GM21737 (cell line): ENCODE data around the gene IDS.
"Not testable (repeated sequence)": the region's sequence is repeated elsewhere in the genome, so short reads cannot be mapped to it uniquely, and the experiment has no call there.

Experiments
- ATAC-seq: cut with Tn5 transposase; IDR thresholded peaks from one replicate; pipeline ENCODE4 v1.9.1; 2021; ENCODE audit warnings: mild to moderate bottlenecking, moderate library complexity; ENCODE audit not compliant: unreplicated experiment

IDS gene, protein sequence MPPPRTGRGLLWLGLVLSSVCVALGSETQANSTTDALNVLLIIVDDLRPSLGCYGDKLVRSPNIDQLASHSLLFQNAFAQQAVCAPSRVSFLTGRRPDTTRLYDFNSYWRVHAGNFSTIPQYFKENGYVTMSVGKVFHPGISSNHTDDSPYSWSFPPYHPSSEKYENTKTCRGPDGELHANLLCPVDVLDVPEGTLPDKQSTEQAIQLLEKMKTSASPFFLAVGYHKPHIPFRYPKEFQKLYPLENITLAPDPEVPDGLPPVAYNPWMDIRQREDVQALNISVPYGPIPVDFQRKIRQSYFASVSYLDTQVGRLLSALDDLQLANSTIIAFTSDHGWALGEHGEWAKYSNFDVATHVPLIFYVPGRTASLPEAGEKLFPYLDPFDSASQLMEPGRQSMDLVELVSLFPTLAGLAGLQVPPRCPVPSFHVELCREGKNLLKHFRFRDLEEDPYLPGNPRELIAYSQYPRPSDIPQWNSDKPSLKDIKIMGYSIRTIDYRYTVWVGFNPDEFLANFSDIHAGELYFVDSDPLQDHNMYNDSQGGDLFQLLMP

DNA sequence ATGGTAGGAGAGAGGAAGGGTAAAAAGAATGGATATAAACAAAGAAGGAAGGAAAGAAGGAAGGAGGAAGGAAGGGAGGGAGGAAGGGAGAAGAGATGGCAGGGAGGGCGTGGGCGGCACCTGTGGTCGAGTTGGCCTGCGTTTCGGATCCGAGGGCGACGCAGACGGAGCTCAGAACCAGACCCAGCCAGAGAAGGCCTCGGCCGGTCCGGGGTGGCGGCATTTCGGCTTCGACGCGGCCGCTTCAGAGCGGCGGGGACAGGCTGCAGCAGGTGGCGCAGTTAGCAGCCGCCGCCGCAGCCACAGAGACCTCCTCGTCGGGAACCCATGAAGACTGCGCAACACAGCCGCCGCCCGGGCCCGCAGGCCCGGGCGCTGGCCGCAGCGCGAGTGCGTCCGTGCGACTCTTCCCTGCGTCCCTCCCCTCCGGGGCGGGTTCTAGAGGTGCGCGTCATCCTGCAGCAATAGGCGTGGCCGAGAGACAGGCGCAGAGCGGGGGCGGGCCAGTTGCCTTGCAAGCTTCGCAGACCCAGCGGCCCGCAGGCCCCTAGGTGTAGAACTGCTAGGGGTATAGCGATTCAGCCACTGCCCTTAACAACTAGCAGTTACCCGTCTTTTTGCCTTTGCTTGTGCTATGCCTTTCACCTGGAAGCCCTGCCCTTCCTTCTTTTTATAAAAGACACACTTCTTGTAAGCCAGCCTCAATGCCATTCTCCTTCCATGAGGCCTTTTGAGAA lies at the start of gene IDS:
Gene IDS, minus strand, starts transcription at position 392 of the 737 bp plus-strand sequence. Its CDS starts 169 bp downstream, at position 223.
- peak; percentile 87 for ATAC-seq

GRCh38 chrX:149551939-149552248 lies 46.8 kb upstream of the IDS start:
- ATAC-seq: peak; percentile 11

DNA sequence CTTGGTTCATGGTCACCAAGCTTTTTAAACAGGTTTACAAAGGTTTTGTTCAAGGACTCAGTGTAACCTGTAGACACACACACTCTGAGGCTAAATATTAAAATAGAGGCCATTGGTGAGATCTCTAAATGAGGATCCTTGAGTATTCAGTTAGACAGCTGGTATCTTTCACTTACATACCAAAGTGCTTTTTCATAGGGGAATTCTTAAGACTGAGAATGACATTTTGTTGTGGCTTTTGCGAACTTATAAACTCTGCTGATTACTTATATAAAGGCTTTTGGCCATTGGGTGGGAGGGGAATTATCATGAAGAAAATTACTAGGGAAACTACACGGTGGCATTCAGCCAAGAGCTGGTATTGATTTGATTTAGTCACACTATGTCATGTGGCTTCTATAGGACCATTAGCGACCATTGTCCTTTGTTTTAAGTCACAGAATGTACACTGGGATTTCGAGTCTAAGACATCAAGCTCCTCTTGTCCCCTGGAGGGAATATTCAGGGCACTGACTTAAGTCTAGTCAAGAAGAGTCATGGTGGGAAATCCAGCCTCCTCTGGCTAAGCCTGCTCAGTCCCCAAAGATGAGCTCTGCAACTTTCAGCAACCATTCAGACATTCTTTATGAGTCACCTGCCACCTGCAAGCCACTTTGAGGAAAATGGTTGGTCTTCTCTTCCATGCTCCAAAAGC lies 46.3 kb upstream of the IDS start:
- ATAC-seq: peak; percentile 44

DNA sequence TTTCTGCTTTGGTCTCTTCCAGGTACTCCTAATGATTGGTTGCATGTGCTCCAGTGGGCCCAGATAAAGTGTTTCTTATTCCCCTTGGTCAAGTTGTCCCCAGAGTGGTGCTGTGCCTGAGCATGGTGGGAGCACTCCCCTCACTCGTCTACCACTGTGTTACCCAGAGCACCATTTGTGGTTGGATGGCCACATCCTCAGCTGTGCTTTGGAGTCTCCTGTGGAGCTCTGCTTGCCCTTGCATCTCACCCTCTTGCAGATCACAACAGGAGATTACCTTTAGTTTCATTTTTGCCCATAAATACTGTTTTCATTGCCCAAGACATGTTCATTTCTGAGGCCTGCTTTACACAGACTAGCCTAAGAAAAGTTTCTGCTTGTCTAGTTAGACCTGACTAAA lies 45.3 kb upstream of the IDS start:
- not testable (repeated sequence) for ATAC-seq

DNA sequence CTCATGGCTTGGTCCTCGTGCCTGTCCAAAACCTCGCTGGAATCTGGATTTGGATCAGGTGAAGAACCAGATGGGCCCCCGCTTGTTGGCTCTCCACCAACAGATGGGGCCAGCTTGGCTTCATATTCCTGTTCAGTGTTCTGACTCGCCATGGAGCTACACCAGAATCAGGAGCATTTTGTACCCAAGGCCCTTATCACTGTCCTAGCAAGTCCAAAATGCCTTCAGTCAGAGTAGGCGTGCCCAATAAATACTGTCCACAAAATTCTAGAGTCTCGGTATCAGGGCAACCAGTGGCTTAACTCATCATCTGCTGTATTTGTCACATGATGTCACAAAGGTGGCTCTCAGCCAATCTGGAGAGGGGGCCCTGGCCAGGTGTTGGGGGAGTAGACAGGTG lies 44.6 kb upstream of the IDS start, which contains the start of gene HSFX3:
Gene HSFX3, minus strand, starts transcription at position 224 of the 400 bp plus-strand sequence. Its CDS starts 72 bp downstream, at position 152.
- ATAC-seq: not testable (repeated sequence)

- ATAC-seq: not testable (repeated sequence)
Observed at GRCh38 chrX:149547782-149548181, 42.7 kb upstream of the IDS start.

GRCh38 chrX:149546962-149547361 lies 41.9 kb upstream of the IDS start:
- ATAC-seq: not testable (repeated sequence)

DNA sequence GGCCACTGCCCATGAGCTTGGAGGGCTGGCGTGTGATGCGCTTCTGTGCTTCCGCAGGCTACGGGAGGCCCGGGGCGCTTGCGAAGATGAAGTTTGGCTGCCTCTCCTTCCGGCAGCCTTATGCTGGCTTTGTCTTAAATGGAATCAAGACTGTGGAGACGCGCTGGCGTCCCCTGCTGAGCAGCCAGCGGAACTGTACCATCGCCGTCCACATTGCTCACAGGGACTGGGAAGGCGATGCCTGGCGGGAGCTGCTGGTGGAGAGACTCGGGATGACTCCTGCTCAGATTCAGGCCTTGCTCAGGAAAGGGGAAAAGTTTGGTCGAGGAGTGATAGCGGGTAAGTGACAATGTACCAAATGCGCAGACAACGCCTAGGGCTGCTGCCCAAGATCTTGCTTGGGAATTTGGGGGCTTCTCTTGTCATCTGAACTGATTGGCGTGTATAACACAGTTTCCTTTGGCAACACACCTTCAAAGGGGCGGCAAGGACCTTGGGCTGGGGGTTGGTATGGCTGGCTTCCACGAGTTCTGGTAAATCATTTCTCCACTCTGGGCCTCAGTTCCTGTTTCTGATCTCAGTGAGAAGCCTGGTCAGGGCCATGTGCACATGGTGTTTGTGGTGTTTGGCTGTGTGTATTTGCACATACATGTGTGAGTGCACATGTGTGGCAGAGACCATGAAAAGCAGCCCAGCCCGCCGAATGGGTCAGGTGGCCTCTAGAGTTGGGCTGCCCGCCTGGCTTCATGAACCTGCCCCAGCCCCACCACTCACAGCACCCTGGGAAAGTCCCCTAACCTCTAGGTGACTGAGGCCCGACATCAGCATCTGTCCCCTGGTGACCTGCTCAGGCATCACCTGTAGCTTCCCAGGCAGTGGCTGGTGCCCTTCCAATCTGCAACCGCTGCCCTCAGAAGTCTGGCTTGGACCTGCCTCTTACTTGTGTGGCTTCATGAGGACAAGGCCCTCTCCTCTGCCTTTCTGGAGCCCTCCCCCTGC lies 40.7 kb upstream of the IDS start:
- ATAC-seq: peak; percentile 40

- ATAC-seq: no peak
Observed at GRCh38 chrX:149541521-149542047, 36.5 kb upstream of the IDS start.

DNA sequence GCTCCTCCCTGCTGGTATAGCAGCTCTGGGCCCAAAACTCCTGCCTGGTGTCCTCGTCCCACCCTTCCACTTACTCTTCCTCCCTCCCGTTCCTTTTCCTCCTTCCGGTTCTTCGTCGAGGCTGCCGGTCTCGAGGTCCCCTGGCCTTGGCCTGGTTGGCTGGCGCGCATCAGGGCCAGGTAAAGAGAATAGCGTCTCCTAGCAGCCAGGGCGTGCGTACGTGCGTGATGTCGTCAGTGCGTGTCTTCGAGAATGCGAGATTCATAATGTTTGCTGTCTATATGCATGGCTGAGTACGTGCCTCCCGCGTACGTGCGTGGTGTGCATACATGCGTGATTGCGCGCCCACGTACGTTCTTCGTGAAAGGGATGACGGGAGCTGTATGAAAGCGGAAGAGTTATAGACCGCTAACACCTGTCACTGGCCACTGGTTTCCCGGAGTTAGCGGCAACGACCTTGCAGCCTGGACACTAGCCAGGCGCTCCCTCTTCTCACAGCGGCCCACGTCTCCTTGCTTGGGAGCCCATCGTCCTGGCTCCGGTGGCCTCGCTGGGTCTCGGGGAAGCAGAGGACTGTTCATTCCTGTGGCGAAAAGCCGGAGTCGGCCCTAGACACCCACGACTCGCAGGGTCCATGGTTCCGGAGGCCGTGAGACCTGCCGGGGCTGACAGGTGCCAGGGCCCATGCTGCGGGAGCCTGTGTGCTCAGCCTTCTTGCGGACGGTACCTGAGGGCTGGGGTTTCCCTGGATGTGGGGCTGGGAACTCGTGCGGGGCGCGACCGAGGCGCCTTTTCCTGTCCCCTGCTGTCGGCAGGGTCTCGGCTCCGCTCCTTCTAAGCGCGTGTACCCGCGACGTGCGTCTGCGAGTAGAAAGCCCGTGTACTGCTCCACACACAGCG lies 35.8 kb upstream of the IDS start, which contains the start of gene EOLA1:
Gene EOLA1, plus strand, starts transcription at position 392 of the 900 bp plus-strand sequence. CDS start 4,619 bp downstream, outside the sequence.
- peak; percentile 75 for ATAC-seq

GRCh38 chrX:149540131-149540620 lies 35.1 kb upstream of the IDS start:
- ATAC-seq: peak; percentile 29

DNA sequence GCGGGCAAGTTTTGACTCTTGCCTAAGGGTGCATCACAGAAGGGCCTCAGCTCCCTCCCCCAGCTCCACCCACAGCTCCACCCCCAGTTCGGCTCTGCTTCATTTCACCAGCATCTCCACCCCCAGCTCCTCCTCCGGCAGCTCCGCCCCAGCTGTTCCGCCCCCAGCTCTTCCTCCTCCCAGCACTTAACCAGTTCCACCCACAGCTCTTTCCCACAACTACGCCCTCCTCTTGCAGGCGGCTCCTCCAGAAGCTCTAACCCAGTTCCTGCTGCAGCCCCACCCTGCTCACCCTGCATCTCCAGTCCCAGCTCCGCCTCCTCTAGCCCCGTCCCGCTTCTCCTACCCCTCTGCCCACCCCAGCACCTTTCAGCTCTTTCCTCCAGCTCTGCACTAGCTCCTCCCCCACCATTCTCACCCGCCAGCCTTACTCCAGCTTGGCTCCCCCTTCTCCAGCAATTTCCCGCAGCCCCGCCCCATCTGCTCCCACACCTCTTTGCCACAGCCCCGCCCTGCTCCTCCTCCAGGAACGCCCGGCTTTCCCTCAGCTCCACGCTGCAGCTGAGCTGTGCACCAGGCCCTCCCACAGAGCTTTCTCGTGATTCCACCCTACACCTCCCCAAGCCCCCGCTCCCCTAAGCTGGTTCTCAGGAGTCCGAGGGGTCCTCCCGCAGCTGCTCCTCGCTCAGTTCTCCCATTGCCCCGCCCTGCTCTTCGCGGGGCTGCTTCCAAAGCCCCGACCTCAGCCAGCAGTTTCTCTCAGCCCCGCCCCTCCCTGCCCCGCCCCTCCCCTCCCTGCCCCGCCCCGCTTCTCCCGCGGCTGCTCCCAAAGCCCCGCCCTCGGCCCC lies 34.4 kb upstream of the IDS start:
- peak; percentile 46 for ATAC-seq

GRCh38 chrX:149537474-149537873 lies 32.4 kb upstream of the IDS start:
- not testable (repeated sequence) for ATAC-seq

GRCh38 chrX:149534926-149535602 lies 30.0 kb upstream of the IDS start:
- ATAC-seq: not testable (repeated sequence)

GRCh38 chrX:149533999-149534398 lies 28.9 kb upstream of the IDS start:
- not testable (repeated sequence) for ATAC-seq

DNA sequence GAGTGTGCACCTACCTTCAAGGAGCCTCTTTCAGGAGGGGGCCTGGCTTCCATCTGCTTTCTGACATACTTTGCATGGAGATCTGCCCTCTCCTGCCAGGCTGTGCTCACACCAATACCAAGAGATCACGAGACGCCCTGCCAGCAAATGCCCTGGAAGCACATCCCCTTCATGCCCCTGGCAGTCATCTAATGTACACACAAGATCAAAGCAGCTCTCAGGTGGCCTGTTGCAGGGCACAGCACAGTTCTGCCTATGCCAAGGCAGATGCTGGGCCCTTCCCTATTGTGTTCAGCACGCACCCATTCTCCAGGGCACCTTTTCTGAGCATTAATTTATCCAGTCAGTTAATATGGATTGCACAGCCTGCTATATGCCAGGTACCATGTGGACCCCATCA lies 27.8 kb upstream of the IDS start:
- not testable (repeated sequence) for ATAC-seq

GRCh38 chrX:149531599-149531998 lies 26.5 kb upstream of the IDS start:
- no peak for ATAC-seq
